Measurements from ENCODE around the gene ATP9B.

GRCh38 chr18:79065802-79066201 is 3.4 kb upstream of the ATP9B start:
- TF ChIP-seq CTCF (IDR thresholded peaks at IDR 0.05; ENCODE audit: low read length) (no peak), EZH2 (optimal IDR thresholded peaks at IDR 0.05; ENCODE audit: low read depth, low read length) (no peak)

Measured in MM.1S (cell line).